GM18870 (cell line): Measurements from ENCODE around the gene CERS6.
"Not testable (repeated sequence)": the region's sequence is repeated elsewhere in the genome, so short reads cannot be mapped to it uniquely, and the experiment has no call there.

Source experiments
- ATAC-seq: cut with Tn5 transposase; IDR thresholded peaks from one replicate; pipeline ENCODE4 v1.9.1; 2021; ENCODE audit warnings: moderate library complexity; ENCODE audit not compliant: unreplicated experiment

The CERS6 gene

DNA sequence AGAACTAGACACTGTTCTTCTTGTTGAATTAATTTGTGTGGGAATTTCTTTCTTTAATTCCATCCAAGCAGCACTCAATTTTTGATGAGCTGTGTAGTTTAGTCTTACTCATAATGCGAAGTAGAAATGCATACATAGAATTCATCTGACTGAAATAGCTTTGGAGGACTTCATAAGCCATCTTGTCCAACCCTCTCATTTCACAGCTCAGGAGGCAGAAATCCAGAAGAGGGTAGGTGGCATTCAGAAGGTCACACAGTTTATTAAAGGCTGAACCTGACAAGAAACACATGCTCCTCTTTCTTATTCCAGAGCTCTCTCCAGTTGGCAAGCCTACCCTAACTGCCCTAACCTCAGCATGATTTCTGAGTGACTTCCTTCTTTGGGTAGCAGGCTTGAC is 177.1 kb downstream of the CERS6 start:
- ATAC-seq, result no peak

- peak; percentile 41 for ATAC-seq
Measured at GRCh38 chr2:168633895-168634294, 177.8 kb downstream of the CERS6 start.

GRCh38 chr2:168635065-168635577 is 179.0 kb downstream of the CERS6 start:
- ATAC-seq, result no peak

DNA sequence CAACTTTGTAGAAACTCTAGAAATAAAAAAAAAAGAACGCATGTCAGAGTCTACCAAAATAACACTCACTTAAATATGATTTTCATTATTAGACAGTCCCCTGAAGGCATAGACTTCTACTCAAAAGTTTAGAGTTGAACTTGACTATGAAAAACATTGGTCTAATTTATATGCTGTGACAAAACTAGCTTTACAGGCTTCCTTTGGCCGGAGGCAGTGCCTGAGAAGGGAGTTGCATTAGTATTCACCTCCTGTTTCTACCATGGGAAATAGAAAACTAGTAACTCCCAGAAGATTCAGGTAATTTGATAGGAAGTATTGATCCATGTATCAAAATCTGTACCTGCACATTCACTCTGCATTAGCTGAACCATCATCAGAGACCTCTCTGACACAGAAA is 182.9 kb downstream of the CERS6 start:
- no peak for ATAC-seq

GRCh38 chr2:168639441-168639898 is 183.4 kb downstream of the CERS6 start:
- no peak for ATAC-seq

- ATAC-seq, result no peak
Measured at GRCh38 chr2:168640039-168640438, 184.0 kb downstream of the CERS6 start.

DNA sequence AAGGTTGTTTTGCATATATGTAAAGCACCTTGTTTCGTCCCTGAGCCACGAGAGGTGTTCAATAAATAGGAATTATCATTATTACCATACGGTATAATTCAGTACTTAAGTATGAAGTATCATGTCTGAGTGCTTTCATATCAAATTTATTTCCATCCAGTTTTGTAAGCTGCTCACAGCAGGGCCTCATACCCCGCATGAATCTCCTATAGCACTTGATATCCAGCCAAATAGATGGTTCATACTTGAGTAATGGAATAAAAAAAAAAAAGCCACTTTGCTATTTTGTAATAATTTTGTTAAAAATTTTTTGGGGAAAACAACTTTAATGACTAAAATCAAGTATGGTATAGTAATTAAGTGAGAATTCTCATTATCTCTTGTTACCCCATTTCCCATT is 185.6 kb downstream of the CERS6 start:
- ATAC-seq, result no peak

GRCh38 chr2:168642873-168643272 is 186.8 kb downstream of the CERS6 start:
- no peak for ATAC-seq

- no peak for ATAC-seq
Measured at GRCh38 chr2:168643979-168644378, 187.9 kb downstream of the CERS6 start.

- ATAC-seq, result no peak
Measured at GRCh38 chr2:168645696-168646338, 189.7 kb downstream of the CERS6 start.

DNA sequence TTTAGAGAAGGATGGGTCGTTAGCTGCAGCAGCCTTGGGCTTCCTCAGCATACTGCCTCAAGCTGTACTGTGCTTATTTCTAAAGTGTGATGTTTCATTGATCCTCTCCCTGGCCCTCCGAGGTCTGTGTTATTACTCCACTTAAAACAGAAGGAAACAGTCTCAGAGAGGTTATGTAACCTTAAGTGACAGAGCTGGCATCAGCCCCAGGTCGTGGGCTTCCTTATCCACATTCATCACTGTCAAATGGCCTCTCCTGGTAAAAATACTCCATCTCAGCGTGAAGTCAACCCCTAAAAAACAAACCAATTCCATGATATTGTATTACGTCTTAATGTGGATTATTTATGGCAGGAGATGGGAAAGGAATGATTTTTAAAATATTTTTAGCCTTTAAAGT is 193.0 kb downstream of the CERS6 start:
- ATAC-seq, result no peak

DNA sequence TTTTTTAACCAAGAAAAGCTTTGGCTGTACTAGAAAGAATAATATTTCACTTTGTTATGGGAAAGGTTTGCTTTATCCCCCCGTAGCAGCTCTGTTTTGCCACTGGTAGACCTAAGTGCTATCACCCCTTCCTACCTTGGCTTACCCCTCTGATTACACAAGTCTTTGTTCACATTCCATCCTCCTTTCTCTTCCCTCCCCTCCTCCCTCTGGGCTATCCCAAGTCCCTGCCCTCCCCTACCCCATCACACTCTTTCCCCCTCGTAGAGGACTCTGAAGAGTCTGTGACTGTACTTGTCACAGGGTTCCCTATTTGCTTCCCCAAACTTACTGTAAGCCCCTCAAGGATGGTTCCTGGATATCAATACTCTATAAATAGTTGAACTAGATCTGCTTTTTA is 193.5 kb downstream of the CERS6 start:
- no peak for ATAC-seq

DNA sequence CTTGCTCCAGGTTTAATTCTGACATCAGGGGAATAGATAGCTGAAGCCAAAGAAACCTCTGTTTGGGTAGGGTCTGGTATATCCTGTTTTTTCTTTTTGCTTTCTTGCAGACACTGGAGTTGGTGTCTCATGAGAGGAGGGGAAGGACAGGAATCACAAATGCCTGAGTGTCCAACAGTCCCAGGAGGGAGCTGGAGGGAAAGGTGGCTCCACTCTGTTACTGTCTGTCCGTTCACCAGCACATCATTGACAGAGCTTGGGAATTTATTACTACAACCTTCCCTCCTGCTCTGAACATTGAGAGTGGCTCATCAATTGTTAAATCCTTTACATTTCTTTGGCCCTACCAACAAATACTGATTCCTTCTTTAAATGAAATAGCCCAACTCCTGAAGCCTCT is 194.1 kb downstream of the CERS6 start:
- no peak for ATAC-seq

DNA sequence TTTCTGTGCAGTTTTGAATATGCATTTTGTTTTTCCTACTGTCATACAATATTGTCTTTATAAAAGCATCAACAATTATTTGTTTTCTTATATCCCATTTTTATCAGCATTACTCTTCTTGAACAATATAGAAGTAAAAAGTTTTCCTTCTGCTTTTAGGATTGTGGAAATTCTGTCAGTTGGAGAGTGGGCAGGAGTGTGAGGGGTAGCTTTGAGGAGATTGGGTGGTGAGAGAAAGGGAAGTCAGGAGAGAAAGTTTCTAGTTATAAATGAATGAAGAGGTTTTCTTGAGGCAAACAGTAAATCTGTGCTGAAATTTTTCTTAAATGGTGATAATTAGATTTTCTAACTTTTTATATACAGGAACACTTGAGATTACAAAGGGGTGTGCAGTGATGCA is 194.7 kb downstream of the CERS6 start:
- no peak for ATAC-seq

GRCh38 chr2:168652997-168653921 is 197.2 kb downstream of the CERS6 start:
- no peak for ATAC-seq

DNA sequence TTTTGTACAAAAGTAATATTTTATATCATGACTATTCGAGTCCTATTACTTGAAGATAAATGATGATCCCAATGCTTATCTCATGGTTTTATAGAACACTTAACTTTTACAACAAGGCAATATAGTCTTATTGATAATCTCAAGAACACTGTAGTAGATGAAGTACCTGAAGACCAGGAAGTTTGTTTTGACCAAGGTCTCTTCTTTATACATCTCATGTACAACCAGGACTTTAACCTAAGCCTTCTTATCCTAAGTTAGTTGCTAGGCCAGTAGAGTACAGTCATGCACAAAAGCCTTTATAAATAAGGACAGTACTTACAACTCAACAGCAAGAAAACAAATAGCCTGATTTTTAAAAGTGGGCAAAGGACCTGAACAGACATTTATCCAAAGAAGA is 198.6 kb downstream of the CERS6 start:
- no peak for ATAC-seq

GRCh38 chr2:168655207-168655606 is 199.1 kb downstream of the CERS6 start:
- ATAC-seq, result no peak

DNA sequence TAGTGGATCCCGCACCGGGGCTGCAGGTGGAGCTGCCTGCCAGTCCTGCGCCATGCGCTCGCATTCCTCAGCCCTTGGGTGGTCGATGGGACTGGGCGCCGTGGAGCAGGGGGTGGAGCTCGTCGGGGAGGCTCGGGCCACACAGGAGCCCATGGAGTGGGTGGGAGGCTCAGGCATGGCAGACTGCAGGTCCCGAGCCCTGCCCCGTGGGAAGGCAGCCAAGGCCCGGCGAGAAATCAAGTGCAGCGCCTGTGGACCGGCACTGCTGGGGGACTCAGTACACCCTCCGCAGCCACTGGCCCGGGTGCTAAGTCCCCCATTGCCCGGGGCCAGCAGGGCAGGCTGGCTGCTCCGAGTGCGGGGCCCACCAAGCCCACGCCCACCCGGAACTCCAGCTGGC is 201.3 kb downstream of the CERS6 start:
- ATAC-seq, result not testable (repeated sequence)

GRCh38 chr2:168658706-168659105 is 202.6 kb downstream of the CERS6 start:
- ATAC-seq, result no peak

- no peak for ATAC-seq
Measured at GRCh38 chr2:168660870-168661862, 205.1 kb downstream of the CERS6 start.

DNA sequence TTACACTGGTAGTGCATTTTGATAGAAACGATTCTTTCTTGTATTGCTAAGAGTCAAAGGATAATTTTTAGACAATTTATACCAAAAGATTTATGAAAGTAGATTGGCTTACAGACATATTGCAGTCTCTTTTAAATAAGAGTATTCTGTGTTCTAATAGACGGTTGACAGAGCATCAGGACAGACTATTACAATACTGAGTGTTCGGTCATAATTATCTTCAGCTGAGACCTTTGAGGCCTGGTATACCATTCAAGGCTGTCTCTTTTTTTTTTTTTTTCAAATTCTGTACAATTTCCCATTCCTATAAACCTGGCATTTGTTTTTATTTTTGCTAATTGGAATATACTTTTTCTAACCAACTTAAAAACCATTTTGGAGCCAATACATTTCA is 205.8 kb downstream of the CERS6 start:
- no peak for ATAC-seq
